Gastroesophageal sphincter (tissue), 3 donors: ENCODE measurements around the gene MACROD2.

Experiments used
- EP300 ChIP-seq: sonication (generic); formaldehyde crosslinking; IDR thresholded peaks from one replicate; pipeline ENCODE4 v1.6.1; 2017; ENCODE audit warnings: antibody characterized with exemption, mild to moderate bottlenecking
- POLR2A ChIP-seq, 2 donors: fragments of 450-650 bp; IDR thresholded peaks; one replicate each; pipeline ENCODE4 v1.6.1; 2017; ENCODE audit warnings: antibody characterized with exemption in 2 of 2, mild to moderate bottlenecking in 2 of 2, moderate library complexity in 1 of 2
- POLR2AphosphoS5 ChIP-seq: sonication (generic); formaldehyde crosslinking; IDR thresholded peaks from one replicate; pipeline ENCODE4 v1.6.1; 2017; ENCODE audit warnings: antibody characterized with exemption
- TF ChIP-seq, protein P1 (sequence below), 4 experiments: fragments of 200-600 bp in 2 of 4; fragments of 450-650 bp in 2 of 4; sonication (generic) in 1 of 4; IDR thresholded peaks; one replicate each; pipeline ENCODE4 v1.5.1; 2017 to 2019; ENCODE audit warnings: antibody characterized with exemption in 4 of 4, mild to moderate bottlenecking in 2 of 4, moderate library complexity in 2 of 4

DNA sequence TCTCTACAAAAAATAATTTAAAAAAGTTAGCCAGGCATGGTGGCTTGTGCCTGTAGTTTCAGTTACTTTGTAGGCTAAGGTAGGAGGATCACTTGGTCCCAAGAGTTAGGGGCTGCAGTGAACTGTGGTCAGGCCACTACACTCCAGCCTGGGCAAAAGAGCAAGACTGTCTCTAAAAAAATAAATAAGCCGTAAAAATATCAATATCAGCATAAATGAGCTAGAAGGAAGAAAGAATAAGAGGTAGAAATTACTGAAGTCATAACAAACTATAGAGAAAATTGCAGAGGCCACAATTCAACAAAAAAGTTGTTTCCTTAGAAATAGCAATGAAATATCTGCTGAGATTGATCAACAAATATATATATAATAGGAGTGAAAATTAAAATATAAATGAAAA lies 1169.4 kb downstream of the MACROD2 start:
- TF ChIP-seq POLR2AphosphoS5 (no peak), POLR2A (IDR thresholded peaks at IDR 0.05) (no peak), EP300 (no peak)
- TF ChIP-seq, protein P1, sequence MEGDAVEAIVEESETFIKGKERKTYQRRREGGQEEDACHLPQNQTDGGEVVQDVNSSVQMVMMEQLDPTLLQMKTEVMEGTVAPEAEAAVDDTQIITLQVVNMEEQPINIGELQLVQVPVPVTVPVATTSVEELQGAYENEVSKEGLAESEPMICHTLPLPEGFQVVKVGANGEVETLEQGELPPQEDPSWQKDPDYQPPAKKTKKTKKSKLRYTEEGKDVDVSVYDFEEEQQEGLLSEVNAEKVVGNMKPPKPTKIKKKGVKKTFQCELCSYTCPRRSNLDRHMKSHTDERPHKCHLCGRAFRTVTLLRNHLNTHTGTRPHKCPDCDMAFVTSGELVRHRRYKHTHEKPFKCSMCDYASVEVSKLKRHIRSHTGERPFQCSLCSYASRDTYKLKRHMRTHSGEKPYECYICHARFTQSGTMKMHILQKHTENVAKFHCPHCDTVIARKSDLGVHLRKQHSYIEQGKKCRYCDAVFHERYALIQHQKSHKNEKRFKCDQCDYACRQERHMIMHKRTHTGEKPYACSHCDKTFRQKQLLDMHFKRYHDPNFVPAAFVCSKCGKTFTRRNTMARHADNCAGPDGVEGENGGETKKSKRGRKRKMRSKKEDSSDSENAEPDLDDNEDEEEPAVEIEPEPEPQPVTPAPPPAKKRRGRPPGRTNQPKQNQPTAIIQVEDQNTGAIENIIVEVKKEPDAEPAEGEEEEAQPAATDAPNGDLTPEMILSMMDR (IDR thresholded peaks at IDR 0.05) = no peak
